ENCODE measurements around the gene ANKH.
"Not testable (repeated sequence)": the region's sequence is repeated elsewhere in the genome, so short reads cannot be mapped to it uniquely, and the experiment has no call there.

The ANKH gene

DNA sequence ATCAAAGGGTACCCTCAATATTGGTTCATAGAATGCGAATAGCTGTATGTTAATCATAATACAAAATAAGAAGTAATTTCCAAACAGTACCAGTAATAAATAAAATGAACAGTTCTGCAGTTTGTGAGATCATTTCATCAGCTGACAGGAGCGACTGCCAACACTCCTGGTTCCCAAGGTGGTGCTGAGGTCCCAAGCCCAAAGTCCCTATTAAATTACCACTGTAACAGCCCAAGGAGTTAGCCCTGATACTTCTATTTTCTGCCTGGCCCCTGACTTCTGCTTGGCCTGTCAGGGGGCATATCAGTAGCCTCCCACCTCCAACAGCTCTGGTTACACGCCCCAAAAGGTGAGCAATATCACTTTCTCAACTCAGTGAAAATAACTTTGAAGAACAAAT lies 47.1 kb downstream of the ANKH start:
- DNase-seq, result no peak

DNA sequence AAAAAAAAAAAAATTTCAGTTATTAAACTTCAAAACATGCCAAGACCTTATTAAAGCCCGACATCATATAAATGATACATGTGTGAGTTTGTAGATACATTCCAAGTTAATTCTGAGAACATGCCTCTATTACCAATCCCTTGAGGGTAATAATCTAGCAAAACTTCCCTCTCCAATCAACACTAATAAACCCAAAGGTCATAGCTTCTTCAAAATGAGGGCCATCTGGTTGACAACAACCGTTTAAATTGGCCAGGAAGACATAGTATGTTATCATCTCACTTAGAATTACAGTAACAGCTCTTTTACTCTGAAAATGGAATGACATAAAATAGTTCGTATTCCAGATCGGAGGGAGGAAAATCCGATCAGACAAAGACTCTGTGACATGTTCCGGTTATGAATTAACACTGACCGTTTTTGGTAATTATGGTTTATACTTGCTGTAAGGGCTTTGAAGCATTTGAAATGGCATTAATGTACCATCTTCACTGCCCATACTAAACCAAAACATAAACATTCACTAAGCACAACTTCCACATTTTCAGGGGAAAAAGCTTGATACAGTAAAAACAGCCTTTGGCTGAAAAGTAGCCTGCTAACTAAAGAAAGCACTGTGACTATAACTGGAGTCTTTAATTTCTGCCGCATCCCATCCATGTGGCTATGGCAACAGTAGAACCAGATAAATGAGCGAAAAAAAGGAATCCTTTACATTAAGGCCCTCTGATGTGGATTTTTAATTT lies 50.3 kb downstream of the ANKH start:
- DNase-seq, result no peak

DNA sequence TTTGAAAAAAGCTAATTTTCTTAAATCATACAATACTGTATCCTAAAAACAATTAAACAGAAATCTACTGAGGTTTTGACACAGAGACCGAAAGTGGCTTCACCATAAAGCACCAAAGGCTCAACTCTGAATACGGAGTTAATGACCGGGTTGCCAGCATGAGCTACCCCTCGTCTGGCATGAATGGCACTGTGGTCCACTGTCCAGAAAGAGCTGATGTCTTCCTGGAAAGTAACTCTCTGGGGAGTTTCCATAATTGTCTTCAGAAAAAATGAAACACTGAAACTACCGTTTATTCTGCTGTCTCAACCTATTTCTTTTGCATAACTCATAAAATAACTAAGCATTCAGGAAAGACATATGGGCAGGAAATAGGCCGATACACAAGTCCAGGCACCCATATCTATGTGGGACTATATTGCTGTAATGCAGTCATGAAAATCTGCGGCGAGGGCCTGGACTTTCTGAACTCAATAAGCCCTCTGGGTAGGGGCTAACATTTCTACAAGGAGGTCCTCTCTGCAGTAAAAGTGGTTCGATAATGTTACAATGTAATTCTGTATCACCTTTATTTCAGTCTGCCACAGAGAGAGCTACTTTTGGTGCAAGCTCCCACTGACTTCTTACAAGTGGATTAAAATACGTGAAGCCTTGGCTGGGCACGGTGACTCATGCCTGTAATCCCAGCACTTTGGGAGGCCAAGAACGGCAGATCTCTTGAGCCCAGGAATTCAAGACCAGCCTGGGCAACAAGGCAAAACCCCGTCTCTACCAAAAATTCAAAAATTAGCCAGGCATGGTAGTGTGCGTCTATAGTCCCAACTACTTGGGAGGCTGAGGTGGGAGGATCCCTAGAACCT lies 52.4 kb downstream of the ANKH start:
- no peak for DNase-seq

DNA sequence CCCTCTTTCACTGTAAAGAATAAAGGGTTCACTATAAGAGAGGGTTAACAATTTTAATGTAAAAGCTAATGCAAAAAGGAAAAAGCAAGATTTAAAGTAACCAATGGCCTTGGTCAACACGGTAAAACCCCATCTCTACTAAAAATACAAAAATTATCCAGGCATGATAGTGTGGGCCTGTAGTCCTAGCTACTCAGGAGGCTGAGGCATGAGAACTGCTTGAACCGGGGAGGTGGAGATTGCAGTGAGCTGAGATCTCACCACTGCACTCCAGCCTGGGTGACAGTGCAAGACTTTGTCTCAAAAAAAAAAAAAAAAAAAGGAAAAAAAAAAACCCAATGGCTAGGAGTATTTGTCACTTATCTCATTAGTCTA lies 53.8 kb downstream of the ANKH start:
- DNase-seq, result not testable (repeated sequence)

DNA sequence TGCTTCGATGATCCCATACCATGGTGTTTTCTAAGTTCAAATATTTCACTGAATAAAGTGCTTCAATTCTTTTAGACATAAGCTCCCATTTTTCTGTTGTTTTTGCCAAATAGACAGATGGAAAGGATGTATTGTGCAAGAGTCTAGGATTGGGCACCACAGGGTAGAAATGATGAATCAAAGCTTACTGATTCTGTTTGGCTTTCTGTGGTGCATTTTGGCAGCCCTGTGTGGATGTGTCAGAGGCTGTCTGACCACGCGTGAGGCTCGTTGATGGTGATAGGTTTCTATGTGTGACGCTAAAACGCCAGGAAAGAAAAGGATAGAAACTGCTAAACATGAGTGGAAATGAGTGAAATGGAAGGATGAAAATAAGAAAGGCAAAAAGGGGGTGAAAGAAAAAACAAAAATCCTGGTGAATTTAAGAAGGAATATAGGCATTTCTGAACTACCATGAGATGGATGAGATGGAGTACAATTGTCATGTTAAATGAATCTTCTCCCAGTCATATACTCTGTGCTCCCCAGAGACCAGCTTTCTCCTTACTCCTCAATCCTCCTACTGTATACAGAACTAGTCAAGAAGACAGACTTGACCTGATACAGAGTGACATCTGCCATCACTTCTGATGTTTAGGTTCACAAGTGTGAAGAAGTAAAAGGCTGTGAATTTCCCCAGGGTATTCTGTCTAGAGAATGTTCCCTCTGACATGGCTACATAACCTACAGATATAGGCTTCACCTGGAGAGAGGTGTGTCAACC lies 54.4 kb downstream of the ANKH start:
- DNase-seq, result peak; percentile 90

DNA sequence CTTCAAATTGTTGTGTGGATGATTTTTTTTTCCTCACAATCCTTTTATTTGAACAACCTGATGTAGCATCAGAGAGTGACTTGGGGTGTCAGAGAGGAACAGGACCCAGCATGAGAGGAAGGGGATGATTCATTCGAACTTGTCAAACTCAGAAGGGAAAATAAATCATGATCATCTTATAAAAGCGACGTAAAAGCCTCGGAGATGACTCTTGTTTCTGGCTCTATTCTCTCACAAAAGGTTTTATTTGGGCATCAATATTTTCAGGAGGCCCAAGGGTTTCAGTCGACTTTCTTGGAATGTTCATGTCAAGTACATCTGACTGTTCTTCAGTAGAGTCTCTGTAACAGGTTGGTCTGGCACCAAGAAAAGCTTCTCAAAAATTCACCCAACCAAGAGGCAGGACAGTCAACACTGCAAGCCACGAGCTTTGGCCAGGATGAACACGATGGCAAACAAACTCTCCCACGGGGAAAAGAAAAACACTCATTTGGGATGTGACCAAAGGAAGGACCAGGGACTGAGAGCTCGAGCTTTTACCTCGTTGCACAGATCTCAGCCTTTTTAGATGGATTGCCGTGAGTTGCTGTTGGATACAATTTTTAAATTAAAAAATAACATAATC lies 55.1 kb downstream of the ANKH start:
- DNase-seq, result no peak

DNA sequence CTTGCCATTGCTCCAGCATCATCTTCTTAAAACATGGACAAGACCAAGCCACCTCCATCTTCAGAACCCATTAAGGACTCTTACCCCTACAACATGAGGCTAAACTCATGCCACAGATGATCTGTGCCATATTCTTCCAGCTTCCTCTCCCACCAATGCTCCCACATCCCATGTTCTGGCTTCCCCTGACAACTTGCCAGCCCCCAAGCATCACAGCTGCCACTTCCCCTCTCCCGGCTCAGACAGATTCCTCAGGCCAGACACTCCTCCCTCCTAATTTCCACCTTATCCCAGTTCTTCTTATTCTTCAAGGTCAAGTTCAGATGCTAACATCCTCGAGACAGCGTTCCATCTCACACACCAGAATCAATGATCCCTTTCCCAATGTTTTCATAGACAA lies 57.8 kb downstream of the ANKH start:
- DNase-seq, result no peak

DNA sequence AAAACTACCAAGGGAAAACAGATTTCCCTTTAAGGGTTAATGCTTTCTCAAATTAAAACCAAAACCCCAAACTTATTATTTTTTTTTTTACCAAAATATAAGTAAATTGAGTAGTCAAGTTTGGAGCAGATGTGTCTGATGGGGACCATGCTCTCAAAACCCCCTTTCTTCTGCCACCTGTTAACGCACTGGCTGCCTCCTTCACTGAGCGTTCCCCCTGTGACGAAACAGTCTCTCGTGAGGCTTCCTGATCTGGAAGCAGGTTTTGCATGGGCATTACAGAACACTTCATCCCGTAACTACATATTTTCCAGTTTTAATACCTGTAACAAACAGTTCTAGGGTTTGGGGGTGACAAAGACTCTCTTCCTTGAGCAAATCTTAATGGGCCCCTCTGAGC lies 59.4 kb downstream of the ANKH start:
- DNase-seq, result no peak

DNA sequence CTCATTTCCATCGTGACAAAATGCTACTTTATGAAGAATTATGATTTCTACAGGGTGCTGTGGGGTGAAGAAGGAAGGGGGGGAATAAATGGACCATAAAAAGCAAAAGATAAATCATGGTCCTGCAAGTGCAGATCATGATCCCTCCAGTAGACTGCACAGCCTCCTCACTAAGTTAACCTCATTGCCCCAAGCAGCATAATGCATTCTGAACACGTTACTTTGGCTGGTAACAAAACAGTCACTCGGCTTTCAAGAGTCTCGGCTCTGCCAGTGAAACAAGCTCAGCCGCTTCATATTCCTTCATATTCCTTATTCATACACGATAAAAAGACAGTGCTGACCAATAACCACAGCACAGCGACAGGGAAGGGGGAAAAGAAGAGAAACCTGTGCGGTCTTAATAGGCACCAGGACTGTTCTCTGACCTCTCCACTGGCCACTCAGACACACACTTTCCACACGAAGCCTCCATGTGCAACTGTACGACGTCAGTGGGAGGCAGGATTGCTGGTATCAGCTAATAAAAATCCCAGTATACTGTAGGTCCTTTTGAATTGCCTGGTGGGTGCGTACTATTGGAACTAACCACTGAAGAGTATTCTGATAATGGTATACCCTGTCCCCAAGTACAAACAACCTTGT lies 60.5 kb downstream of the ANKH start:
- DNase-seq, result no peak

DNA sequence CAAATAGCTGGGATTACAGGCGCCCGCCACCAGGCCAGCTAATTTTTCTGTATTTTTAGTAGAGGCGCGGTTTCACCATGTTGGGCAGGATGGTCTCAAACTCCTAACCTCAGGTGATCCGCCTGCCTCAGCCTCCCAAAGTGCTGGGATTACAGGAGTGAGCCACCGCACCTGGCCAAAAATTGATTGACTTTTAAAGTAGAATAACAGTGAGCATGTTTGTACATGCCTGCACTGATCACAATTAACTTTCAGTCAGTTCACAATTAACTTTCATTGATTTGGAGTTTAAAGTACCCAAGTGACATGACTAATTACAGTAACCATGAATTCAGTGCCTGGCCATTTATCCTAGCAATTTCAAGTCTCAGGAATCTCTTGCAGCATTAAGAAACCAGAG lies 61.3 kb downstream of the ANKH start:
- DNase-seq, result no peak

DNA sequence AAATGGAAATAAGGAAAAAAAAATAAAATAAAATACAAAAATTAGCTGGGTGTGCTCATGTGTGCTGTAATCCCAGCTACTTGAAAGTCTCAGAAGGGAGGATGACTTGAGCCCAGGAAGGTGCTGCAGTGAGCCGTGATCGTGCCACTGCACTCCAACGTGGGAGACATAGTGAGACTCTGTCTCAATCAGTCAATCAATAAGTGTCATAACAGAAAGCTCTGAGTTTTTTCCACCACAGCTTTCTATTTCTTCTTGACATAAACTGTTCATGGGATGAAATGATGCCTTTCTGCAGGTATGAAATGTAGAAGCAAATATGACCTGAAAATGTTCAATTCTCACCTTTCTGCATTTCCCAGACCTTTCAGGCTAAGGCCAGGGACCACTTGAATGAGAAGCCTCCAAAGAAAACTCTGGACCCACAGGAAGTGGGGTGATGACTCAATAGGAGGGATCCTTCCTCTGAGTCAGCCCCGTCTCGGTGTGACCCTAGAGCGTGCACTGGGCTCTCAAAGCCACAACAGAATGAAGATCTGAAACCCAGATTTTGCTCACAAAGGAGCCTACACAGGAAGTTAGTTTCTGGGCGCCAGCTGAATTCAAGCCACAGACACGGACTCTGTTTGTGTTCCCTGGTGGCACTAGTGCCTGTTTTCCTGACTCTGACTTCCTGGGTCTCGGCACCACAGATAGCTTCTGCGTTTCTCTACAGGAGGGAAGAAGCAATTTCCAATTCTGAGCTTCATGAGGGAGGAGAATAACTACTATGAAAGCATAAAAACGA lies 62.0 kb downstream of the ANKH start:
- DNase-seq, result peak; percentile 85

DNA sequence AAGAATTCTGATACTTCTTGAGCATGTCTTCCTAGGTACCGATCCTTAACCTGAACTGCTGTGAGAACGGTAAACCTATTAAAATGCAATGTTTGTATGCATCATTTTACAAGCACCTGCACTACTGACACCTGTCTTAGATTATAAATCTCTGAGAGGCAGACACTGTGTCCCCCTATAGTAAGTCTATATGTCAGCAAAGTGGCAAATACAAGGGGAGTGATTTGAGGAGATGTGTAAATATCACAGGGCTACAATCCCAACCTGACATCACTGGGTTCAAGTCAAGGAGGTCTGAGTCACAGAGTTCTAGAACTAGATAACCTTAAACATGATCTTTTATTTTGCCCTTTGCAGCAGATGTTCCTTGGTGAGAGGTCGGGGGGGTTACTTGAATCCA lies 64.1 kb downstream of the ANKH start:
- DNase-seq, result no peak

DNA sequence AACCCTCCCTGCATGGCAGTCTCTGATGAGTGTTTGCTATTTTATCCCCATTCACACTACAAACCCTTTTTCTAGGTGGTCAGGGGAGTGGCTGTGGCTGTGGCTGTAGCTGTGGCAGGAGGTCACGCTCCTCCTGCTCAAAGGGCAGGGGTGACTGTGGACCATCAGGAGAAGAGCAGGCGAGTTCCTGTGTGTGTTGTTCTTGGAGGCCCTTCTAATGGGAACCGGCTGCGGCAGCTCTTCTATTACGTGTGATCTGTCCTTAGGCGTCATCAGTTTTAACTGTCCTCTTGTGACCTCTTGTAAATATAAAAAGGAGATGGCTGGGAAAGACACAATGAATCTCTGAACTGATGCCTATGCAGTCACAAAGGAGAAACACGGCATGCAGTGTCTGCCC lies 65.1 kb downstream of the ANKH start:
- peak; percentile 75 for DNase-seq

DNA sequence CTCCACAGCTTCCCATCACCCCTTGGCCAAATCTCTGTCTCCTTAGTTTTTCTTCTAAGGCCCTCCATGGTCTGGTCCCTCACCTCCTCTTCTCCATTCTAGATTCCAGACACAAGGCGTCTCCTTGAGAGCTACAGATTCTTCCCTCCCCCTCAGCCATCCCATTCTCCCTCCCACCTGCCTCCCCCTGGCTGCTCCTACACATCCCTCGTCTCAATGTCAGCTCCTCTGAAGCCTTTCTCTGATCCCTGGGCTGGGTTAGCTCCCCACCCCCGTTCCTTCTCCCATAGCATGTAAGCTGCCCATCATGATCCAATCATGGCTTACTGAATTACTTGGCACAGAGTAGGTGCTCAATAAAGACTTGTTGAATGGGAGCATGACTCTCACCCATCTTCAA lies 69.0 kb downstream of the ANKH start:
- DNase-seq, result no peak

DNA sequence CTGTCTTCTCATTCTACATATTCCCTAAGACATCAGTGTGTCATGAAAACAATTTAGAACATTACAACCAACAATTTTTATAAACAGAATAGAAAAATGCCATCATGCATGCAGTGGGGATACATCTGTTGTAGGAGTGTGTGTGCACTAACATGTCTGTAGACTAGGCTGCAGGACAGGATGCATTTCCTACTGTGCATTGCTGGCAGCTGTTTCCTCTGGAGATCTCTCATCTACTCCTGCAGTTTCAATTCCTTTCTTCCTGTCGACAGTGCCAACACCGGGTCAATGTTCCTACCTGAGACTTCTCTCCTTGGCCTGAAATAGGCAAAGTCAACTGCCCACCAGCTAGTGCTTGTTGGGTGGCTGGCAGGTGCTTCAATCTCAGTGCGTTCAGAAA lies 69.8 kb downstream of the ANKH start:
- DNase-seq, result no peak

DNA sequence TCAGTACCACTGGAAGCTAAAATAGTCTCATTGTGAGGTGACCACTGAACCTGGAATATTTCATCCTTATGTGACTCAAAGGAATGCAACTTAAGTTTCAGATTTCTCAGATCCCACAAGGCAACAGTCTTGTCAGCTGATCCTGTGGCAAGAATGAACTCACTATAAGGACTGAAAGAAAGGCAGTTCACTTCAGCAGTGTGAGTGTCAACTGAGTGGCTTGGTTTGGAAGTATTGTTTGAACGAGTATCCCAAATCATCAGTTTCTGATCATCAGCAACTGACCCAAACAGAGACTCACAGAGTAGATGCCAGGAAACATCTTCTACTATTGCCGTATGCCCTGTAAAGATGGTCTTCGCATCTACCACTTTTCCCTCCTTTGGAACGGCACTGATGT lies 74.2 kb downstream of the ANKH start:
- DNase-seq, result peak; percentile 12

DNA sequence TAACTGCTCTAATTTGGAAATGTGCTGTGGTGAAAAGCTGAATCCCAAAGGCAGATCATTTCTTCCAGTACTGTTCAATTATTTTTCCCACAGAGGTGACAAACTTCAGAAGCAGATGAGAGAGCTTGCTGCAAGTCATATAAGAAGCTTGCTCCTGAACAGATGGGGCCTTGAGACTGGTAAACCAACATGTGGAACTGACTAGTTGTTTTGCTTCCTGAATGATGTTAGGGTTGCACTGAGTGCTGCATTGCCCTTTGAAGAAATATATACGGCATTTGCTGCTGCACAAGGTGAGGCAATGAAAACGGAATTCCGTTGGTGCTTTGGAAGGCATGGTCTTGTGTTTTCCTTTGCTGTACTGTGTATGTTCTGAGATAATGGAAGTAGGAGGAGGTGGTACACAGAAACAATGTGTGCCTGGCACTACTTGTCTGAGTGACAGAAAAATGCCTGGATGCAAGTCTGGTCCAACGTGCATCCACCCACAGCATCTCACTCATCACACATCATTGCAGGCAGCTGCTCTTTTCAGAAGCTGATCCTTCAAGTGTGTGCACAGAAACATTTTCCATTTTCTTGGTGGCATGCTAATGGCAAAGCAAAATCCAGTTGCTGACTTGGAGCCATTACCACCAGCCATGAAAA lies 76.9 kb downstream of the ANKH start:
- DNase-seq, result no peak

DNA sequence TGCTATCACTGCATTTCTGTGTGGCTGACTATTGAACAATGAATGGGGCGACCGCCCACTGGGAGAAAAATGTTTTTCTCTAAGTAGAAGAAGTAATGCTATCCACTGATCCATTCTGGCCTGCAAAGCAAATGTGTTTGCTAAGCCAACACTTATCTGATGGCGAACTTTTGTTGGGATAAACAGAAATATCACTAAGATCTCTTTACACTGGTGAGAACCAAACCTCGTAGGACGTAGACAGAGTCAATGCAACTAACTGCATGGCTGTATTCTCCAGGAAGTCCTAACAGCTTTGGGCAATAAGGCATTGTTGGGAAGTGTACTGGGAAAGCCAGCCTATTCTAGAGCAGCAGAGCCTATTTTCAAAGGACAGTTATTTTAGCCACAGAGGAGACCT lies 77.7 kb downstream of the ANKH start:
- DNase-seq, result no peak

DNA sequence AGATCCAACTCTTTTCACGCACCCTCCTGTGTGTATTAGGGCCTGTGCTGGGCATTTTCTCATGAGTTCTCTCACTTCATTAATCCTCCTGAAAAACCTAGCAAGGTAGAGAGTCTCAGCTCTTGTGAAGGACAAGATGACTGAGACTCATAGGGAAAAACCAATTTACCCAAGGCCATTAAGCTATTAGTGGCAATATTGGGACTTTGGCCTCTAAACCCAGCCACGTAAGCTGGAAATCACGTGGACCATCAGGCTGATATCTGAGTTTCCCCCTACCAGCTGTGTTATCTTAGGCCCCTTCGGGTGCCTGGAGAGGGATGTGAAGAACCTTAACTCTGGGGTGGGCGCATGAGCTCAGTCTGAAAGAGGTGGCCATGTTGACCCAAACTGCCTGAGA lies 80.7 kb downstream of the ANKH start:
- no peak for DNase-seq

DNA sequence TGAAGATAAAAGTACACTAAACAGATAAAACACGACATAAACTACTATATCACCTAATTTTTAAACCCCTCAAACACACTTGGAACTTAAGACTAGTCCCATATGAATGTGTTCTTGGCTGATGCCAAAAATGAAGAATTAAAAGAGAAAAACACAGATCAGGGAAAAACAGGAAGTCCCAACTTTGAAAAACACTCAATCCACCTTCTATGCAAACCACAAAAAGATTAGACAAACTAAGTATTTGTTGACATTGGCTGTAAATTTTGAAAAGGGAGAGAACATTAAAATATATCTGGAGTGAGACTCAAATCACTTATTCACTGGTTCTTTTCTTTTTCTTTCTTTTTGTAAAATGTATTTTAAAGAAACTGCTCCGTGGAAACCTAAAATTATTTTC lies 81.4 kb downstream of the ANKH start:
- DNase-seq, result no peak

DNA sequence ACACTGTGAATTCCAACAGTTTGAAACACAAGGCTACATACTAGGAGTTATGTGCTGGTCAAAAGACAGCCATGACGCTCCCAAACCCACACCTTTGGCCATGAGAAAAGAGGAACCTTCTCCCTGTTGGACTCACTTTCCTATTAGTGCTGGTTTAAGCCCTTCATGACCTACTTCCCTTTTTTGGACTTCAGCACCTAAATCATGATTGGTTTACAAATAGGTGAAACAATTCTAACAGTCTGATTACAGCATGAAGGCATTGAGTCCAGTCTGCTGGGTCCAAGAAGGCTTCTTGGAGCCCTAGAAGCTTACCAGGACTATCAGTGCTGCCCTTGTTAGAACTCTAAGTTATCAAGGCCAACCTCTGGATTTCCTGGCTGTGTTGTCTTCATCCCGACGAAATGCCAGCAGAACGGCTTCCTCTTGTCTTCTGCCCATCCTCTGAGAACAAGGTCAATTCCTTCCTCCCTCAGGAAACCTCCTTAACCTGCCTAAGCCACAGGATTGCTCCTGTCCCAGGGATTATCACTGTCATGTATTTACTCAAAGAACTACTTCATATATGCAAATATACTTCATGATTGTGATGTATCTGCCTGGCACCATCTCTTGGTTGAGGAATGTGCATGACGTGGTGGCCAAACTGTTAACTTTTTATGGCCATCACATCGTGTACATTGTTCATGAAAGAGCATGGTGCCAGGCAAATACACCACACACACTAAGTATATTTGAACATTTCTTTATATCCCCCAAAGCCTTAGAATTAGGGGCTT lies 83.6 kb downstream of the ANKH start:
- no peak for DNase-seq
